Stimulated activated CD4-positive, alpha-beta T cell treated with anti-CD3 and anti-CD28 coated beads, Interleukin-2, amount 100 ng/mL, for 48 hours (primary cell): Measurements from ENCODE around the gene GRID1.

ENCODE experiments used
- DNase-seq, 2 donors: peaks; one replicate each; pipeline ENCODE4 v3.0.0-alpha.2; 2020

The GRID1 gene

GRCh38 chr10:86262688-86263181 lies 103.9 kb downstream of the GRID1 start:
- DNase-seq = no peak

- DNase-seq = peak in 1 of 2 donors; percentile 15
Measured at GRCh38 chr10:86261941-86262687, 104.5 kb downstream of the GRID1 start.

DNA sequence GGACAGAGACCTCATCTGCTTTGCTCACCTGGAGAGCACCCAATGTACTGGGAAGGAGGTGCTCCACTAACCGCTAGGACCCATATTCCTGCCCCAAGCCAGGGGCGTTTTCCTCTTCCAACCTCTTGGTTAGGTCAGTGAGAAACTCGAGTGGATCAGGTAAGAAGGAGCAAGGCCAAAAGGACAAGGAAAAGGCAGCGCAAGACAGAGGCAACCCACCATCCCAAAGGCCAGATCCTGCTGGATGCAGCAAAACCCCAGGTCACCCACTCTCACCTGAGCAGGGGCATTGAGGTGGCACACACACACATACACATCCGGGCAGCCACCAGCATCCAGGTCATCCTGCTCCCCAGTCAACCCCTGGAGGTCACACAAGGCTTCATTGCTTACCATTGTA lies 105.1 kb downstream of the GRID1 start:
- DNase-seq = no peak

DNA sequence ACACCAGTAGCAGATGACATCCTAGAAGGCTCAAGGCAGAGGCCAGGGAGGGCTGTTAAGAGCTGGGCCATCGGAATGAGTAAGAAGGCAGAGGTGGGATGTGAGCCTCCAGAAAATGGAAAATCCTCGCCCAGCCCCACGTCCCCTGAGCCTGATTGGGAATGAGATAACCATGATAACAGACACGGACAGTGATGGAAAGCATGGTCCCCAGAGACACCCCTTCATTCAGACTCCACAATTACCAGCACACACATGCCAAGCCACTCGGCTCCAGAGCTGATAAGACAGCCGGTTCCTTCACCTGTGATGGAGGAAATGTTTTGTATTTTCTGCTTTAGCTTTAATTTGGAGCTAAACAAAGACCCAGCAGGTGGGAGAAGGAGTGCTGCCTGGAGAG lies 106.0 kb downstream of the GRID1 start:
- DNase-seq = no peak

- DNase-seq = no peak
Measured at GRCh38 chr10:86259901-86260562, 106.6 kb downstream of the GRID1 start.

- DNase-seq = no peak
Measured at GRCh38 chr10:86258941-86259340, 107.7 kb downstream of the GRID1 start.

GRCh38 chr10:86258499-86258898 lies 108.1 kb downstream of the GRID1 start:
- DNase-seq = no peak

- no peak for DNase-seq
Measured at GRCh38 chr10:86257683-86258082, 108.9 kb downstream of the GRID1 start.

DNA sequence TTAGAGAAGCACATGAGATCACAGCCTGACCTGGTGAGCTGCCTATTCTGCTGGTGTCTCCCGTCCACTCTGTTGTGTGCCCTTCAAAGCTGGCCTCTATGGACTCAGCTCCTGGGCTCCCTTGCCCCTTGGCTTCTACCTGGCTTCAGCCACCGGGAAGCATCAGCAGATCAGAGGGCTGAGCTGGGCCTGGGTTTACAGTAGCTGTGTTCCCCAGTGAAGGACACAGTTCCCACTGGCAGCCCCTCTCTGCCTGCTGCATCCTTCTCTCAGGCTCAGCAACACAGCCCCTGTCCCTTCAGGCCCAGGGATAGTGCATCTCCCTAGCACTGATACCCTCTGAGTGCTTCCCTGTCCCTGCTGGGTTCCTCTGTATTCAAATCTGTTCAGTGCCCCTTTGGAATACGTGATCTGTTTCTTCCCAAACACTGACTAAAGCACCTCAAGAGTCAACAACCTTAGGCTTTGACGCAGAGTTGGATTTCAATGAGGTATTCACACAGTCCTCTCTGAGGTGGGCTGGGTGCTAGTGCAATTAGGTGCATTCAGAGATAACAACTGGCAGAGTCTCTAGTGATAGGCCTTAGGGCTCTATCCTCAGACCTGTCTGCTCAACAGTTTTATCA lies 109.8 kb downstream of the GRID1 start:
- no peak for DNase-seq

GRCh38 chr10:86255405-86256251 lies 111.0 kb downstream of the GRID1 start:
- DNase-seq = no peak

DNA sequence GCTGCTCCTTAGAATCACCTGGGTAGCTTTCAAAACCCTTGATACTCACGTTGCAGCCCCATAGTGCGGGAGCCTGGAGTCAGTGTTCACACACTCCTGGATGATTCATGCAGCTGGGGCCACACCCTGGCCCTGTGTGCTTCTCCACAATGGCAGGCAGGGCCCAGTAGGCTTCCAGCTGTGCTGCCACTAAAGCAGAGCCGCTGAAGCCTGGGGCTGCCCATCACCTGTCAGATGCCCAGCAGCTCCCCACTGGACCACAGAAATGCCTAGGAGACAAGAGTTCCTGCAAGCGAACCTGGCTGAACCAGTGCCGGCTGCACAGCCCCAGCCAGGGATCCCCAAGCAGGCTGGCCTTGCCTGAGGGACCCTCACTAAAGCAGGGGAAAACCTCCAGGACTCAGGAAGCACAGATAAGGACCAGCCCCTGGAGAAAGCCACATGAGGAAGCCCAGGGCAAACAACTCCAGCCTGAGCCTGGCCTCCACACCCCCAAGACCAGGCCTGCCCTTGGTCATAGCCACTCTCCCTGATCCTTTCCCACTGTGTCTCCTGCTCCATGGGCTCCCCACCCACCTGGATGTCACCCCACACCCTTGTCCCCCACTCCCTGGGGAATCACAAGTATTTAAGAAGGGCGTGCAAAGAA lies 111.9 kb downstream of the GRID1 start:
- DNase-seq = no peak

DNA sequence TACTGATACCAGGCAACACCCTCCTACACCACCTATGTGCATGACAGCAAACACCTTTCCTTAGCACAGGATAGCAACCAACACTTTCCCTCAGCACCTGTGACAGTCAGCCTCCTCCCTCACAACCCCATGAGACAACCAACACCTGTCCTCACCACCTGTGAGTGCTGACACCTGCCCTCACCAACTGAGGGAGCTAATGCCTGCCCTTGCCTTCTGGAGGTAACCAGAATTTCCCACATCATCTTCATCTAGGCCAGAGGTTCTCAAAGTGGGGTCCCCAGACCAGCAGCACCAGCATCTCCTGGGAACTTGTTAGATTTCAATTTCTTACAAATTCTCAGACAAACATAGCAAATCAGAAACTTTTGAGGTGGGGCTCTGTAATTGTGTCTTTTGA lies 112.5 kb downstream of the GRID1 start:
- DNase-seq = no peak

DNA sequence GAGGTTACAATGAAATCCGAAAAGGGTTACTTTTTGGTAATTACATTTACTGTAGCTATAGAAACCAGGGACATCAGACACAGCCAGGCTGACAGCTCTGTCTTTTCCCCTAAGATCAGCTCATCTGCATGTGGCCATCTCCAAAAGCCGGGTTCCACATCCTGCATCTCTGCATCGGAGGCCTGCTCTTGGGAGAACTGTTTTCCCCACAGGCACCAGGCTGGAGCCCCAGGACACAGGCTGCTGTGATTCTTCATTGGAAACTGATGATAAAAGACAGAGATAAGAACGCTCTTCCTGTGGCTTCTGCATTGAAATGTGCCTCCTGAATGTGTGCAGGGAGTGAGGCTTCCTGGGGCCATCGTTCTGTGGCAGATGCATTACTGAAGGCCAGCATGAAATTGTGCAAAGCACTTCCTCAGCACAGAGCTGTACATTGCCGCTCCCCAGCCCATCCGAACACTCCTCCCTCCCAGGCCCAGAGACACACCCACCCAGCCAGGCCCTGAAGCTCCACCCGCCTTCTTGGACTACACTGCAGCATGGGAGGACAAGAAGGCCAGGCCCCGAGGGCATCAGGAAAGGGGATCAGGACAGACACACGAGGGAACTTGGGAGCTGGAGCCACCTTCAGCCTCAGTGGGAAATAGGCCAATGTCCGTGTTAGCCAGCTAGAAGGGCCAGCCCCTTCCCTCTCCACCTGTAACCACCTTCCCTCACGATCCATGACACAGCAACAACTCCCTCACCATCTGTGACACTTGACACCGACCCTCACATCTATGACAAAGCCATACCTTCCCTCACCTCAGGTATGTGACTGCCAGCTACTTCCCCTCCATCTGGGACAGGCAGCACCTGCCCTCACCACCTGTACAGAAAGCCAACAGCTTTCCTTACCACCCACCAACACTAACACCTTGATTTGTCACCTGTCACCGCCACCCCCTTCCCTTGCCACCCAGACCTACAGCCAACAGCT lies 113.2 kb downstream of the GRID1 start:
- no peak for DNase-seq

GRCh38 chr10:86252556-86252955 lies 114.0 kb downstream of the GRID1 start:
- no peak for DNase-seq

DNA sequence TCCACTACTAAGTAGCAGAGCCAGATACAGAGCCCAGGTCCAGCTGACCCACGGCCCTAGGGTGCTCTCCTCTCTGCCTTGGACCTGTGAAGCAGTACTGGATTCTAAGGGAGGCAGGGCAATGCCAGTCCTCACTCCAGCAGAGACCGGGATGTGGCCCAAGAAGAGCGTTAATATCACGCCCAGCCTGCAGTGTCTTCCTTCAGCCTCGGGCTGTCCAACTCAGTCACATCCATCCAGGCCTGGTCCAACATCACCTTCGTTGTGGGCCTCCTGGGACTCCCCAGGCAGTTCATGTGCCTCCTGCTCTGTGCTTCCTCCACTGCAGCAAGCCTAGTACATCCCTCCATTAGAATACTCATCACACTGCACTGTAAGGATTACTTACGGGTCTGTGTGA lies 114.5 kb downstream of the GRID1 start:
- DNase-seq = no peak

- no peak for DNase-seq
Measured at GRCh38 chr10:86251426-86251825, 115.2 kb downstream of the GRID1 start.

- DNase-seq = no peak
Measured at GRCh38 chr10:86250399-86250798, 116.2 kb downstream of the GRID1 start.

DNA sequence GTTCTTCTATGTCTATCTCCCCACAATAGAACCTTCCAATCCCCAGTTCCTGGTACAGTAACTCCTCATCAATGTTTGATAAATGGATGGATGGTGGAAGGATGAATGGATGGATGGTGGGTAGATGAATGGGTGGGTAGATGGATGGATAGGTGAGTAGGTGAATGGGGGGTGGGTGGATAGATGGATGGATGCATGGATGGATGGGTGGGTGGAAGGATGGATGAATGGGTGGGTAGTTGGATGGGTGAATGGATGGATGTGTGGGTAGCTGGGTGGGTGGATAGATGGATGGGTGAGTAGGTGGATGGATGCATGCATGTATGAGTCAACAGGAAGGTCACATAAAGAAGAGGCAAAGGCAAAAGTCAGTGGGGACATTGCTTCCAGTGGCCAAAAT lies 116.8 kb downstream of the GRID1 start:
- DNase-seq = no peak

- DNase-seq = no peak
Measured at GRCh38 chr10:86248062-86248461, 118.5 kb downstream of the GRID1 start.

DNA sequence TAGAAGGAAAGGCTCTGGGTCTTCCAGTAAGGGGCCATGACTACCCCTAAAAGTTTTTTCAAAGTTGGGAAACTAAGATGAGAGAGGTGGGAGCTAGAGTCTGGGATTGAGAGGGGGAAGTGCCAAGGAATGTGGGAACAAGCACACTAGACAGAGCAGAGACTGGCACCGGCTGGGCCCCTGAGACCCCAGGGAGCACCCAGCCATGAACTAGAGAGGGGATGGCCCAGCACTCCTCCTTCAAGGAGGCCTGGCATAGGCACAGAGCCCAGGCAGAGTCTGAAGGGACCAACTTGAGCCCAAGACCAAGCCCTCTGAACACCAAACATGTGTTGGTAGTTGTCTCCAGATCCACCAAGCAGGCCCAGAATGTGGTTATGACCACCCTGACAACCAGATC lies 119.0 kb downstream of the GRID1 start:
- DNase-seq = no peak

DNA sequence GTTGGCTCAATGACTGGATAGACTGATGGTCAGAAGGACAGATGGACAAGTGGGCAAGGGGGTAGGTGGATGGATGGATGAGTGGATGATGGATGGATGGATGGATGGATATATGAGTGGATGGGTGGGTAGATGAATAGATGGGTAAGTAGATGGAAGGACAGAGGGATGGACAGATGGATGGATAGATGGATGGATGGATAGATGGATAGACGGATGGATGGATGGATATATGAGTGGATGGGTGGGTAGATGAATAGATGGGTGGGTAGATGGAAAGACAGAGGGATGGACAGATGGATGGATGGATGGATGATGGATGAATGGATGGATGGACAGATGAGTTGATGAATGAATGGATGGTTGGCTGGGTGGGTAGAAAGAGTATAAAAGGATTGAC lies 119.5 kb downstream of the GRID1 start:
- no peak for DNase-seq
